ENCODE measurements around the gene CAMK2N2.
A peak's percentile ranks its signal among the peaks of the same experiment; 100 is the strongest.
"Not testable (repeated sequence)": the region's sequence is repeated elsewhere in the genome, so short reads cannot be mapped to it uniquely, and the experiment has no call there.

CAMK2N2 gene

GRCh38 chr3:184275381-184275701 lies 14.0 kb upstream of the CAMK2N2 start:
- no peak for DNase-seq (ENCODE audit: low read depth in 1 of 2, low spot score in 1 of 2)

GRCh38 chr3:184272269-184272668 lies 10.9 kb upstream of the CAMK2N2 start:
- DNase-seq (ENCODE audit: low read depth in 1 of 2, low spot score in 1 of 2): no peak

- not testable (repeated sequence) for DNase-seq (ENCODE audit: low read depth in 1 of 2, low spot score in 1 of 2)
Observed at GRCh38 chr3:184267249-184267648, 5.9 kb upstream of the CAMK2N2 start.

GRCh38 chr3:184262764-184263179 lies 1.4 kb upstream of the CAMK2N2 start:
- no peak for DNase-seq (ENCODE audit: low read depth in 1 of 2, low spot score in 1 of 2)

GRCh38 chr3:184261854-184262763 lies 756 bp upstream of the CAMK2N2 start:
- no peak for DNase-seq (ENCODE audit: low read depth in 1 of 2, low spot score in 1 of 2)

GRCh38 chr3:184260724-184261269 lies 556 bp downstream of the CAMK2N2 start:
- DNase-seq (ENCODE audit: low read depth in 1 of 2, low spot score in 1 of 2): no peak

- DNase-seq (ENCODE audit: low read depth in 1 of 2, low spot score in 1 of 2): no peak
Observed at GRCh38 chr3:184259878-184260723, 1.3 kb downstream of the CAMK2N2 start.

GRCh38 chr3:184259396-184259877 lies 1.9 kb downstream of the CAMK2N2 start:
- no peak for DNase-seq (ENCODE audit: low read depth in 1 of 2, low spot score in 1 of 2)

GRCh38 chr3:184258926-184259325 lies 2.4 kb downstream of the CAMK2N2 start:
- no peak for DNase-seq (ENCODE audit: low read depth in 1 of 2, low spot score in 1 of 2)

- DNase-seq (ENCODE audit: low read depth in 1 of 2, low spot score in 1 of 2): no peak
Observed at GRCh38 chr3:184257083-184257915, 4.1 kb downstream of the CAMK2N2 start.

- DNase-seq (ENCODE audit: low read depth in 1 of 2, low spot score in 1 of 2): peak in 1 of 2 donors; percentile 37
Observed at GRCh38 chr3:184255291-184256039, 5.9 kb downstream of the CAMK2N2 start.

GRCh38 chr3:184250167-184250828 lies 11.1 kb downstream of the CAMK2N2 start:
- peak; percentile 78 to 90 for DNase-seq (ENCODE audit: low read depth in 1 of 2, low spot score in 1 of 2)

GRCh38 chr3:184249412-184250166 lies 11.8 kb downstream of the CAMK2N2 start, which contains the start of gene EEF1AKMT4:
TSS of gene EEF1AKMT4 (plus strand) at chr3:184249672. CDS start at chr3:184249695, 23 bp downstream.
- peak; percentile 88 to 95 for DNase-seq (ENCODE audit: low read depth in 1 of 2, low spot score in 1 of 2)

- peak; percentile 83 to 88 for DNase-seq (ENCODE audit: low read depth in 1 of 2, low spot score in 1 of 2)
Observed at GRCh38 chr3:184248454-184249411, 12.6 kb downstream of the CAMK2N2 start, which contains the start of gene ALG3. TSS of gene ALG3 (minus strand) at chr3:184248962. CDS start at chr3:184248940, 22 bp downstream.

- no peak for DNase-seq (ENCODE audit: low read depth in 1 of 2, low spot score in 1 of 2)
Observed at GRCh38 chr3:184242297-184242685, 19.1 kb downstream of the CAMK2N2 start.

GRCh38 chr3:184241447-184242296 lies 19.7 kb downstream of the CAMK2N2 start:
- no peak for DNase-seq (ENCODE audit: low read depth in 1 of 2, low spot score in 1 of 2)

GRCh38 chr3:184241141-184241446 lies 20.3 kb downstream of the CAMK2N2 start:
- DNase-seq (ENCODE audit: low read depth in 1 of 2, low spot score in 1 of 2): no peak
